NCI-H1417 (cell line): ENCODE results near the gene CCT8.
A peak's percentile ranks its signal among the peaks of the same experiment; 100 is the strongest.

ENCODE experiments used
- DNase-seq, 3 experiments: peaks; one replicate each; lab custom pipeline; 2025; lab: John Stamatoyannopoulos, UW

Gene CCT8

GRCh38 chr21:29073222-29074006 lies at the start of gene CCT8:
Gene CCT8 (minus strand): TSS chr21:29073648. CDS start chr21:29073590, 58 bp downstream.
- peak; percentile 99 to 100 (median 100) for DNase-seq

- DNase-seq: no peak
Measured at GRCh38 chr21:29121759-29122158, 48.3 kb upstream of the CCT8 start.

GRCh38 chr21:29117372-29117955 lies 44.0 kb upstream of the CCT8 start:
- peak in 2 of 3 experiments; percentile 34 to 80 for DNase-seq

- DNase-seq: peak in 1 of 3 experiments; percentile 35
Measured at GRCh38 chr21:29115899-29116298, 42.5 kb upstream of the CCT8 start.

GRCh38 chr21:29114765-29115500 lies 41.5 kb upstream of the CCT8 start:
- peak in 1 of 3 experiments; percentile 14 for DNase-seq

- no peak for DNase-seq
Measured at GRCh38 chr21:29105218-29105617, 31.8 kb upstream of the CCT8 start.

- DNase-seq: peak in 1 of 3 experiments; percentile 65
Measured at GRCh38 chr21:29104239-29104708, 30.8 kb upstream of the CCT8 start.

GRCh38 chr21:29102791-29103257 lies 29.4 kb upstream of the CCT8 start:
- DNase-seq: no peak

- DNase-seq: no peak
Measured at GRCh38 chr21:29098156-29098555, 24.7 kb upstream of the CCT8 start.

GRCh38 chr21:29096218-29097015 lies 23.0 kb upstream of the CCT8 start:
- no peak for DNase-seq

- DNase-seq: no peak
Measured at GRCh38 chr21:29092102-29092959, 18.9 kb upstream of the CCT8 start.

- no peak for DNase-seq
Measured at GRCh38 chr21:29091033-29091432, 17.6 kb upstream of the CCT8 start.

GRCh38 chr21:29085106-29085752 lies 11.8 kb upstream of the CCT8 start:
- no peak for DNase-seq

GRCh38 chr21:29084372-29084771 lies 10.9 kb upstream of the CCT8 start:
- no peak for DNase-seq

GRCh38 chr21:29083306-29083705 lies 9.9 kb upstream of the CCT8 start:
- no peak for DNase-seq

GRCh38 chr21:29082046-29082815 lies 8.8 kb upstream of the CCT8 start:
- no peak for DNase-seq

- DNase-seq: no peak
Measured at GRCh38 chr21:29080454-29080941, 7.0 kb upstream of the CCT8 start.

GRCh38 chr21:29078869-29079767 lies 5.7 kb upstream of the CCT8 start:
- DNase-seq: no peak
